ENCODE results near the gene ZEB2. TPM values are rescaled to one million over a fixed set of nuclear protein-coding genes. Genes with fewer than 3 reads are reported as not detected.

The ZEB2 gene
- total RNA-seq, 1 experiment from 2014 or later, result 1.1 TPM

GRCh38 chr2:144348846-144349245 is 171.1 kb downstream of the ZEB2 start:
- intact Hi-C loops (cut with micrococcal nuclease; ENCODE audit: unreplicated experiment) (no loop called here), in situ Hi-C loops (cut with HindIII; ENCODE audit: low pct_unique_long_range_greater_than_20kb, low sequenced_read_pairs) (no loop called here)
- H3K4me1 ChIP-seq (ENCODE audit: control insufficient read depth, insufficient read depth, low read length), result no peaks in the 10 kb centered on the region; the same call in 1 of the 2 replicates
- CTCF ChIA-PET, result no interaction called here
- no TSS peak for BruUV-seq (replicated peaks)
- DNase-seq (ENCODE audit: low read depth, low spot score), result no peak
- TF ChIP-seq CTCF (IDR thresholded peaks at IDR 0.05), result no peak
- TF ChIP-seq SIN3A (IDR thresholded peaks at IDR 0.05; ENCODE audit: borderline replicate concordance, insufficient read depth, low read depth, low read length), result no peak
- no peak for TF ChIP-seq TCF7L2 (IDR thresholded peaks at IDR 0.05; ENCODE audit: low read depth, low read length)
- TF ChIP-seq REST (IDR thresholded peaks at IDR 0.05; ENCODE audit: insufficient read depth in 1 of 2, low read depth in 2 of 2, low read length in 1 of 2), result no peak
- TF ChIP-seq POLR2AphosphoS5 (IDR thresholded peaks at IDR 0.05; ENCODE audit: low read depth, low read length), result no peak
- H3K36me3 ChIP-seq (ENCODE audit: control insufficient read depth, insufficient read depth, low read length), result no peaks in the 10 kb centered on the region
- no peaks in the 10 kb centered on the region for H3K9me3 ChIP-seq (ENCODE audit: control insufficient read depth, insufficient read depth, low read depth, low read length)
- H3K4me3 ChIP-seq (ENCODE audit: low read depth in 2 of 2, low read length in 2 of 2), result no peak overlapping the region
- H3K27ac ChIP-seq (ENCODE audit: low read length), result no peak overlapping the region
- ATAC-seq, result no peak
- POLR2A ChIA-PET, result interaction anchor here (0.7 kb wide), 1 partner anchor 306 kb away, joined by 6 read pairs; no protein-coding TSS in a partner anchor
- H3K27me3 ChIP-seq (ENCODE audit: control insufficient read depth, insufficient read depth, low read length), result no peaks in the 10 kb centered on the region

GRCh38 chr2:144346229-144346628 is 173.7 kb downstream of the ZEB2 start:
- DNase-seq (ENCODE audit: low read depth, low spot score) (no peak), ATAC-seq (no peak)
- no TSS peak for BruUV-seq (replicated peaks)
- TF ChIP-seq CTCF (IDR thresholded peaks at IDR 0.05), result no peak
- no peak for TF ChIP-seq TCF7L2 (IDR thresholded peaks at IDR 0.05; ENCODE audit: low read depth, low read length)
- TF ChIP-seq POLR2AphosphoS5 (IDR thresholded peaks at IDR 0.05; ENCODE audit: low read depth, low read length), result no peak
- TF ChIP-seq REST (IDR thresholded peaks at IDR 0.05; ENCODE audit: insufficient read depth in 1 of 2, low read depth in 2 of 2, low read length in 1 of 2), result no peak
- no peak for TF ChIP-seq SIN3A (IDR thresholded peaks at IDR 0.05; ENCODE audit: borderline replicate concordance, insufficient read depth, low read depth, low read length)
- H3K27me3 ChIP-seq (ENCODE audit: control insufficient read depth, insufficient read depth, low read length), result no peaks in the 10 kb centered on the region
- ChIA-PET CTCF (interaction anchor here (0.7 kb wide), 1 partner anchor 304 kb away, joined by 4 read pairs; no protein-coding TSS in a partner anchor), POLR2A (no interaction called here)
- in situ Hi-C loops (cut with HindIII; ENCODE audit: low pct_unique_long_range_greater_than_20kb, low sequenced_read_pairs) (no loop called here), intact Hi-C loops (cut with micrococcal nuclease; ENCODE audit: unreplicated experiment) (no loop called here)
- H3K4me3 ChIP-seq (ENCODE audit: low read depth in 2 of 2, low read length in 2 of 2), result no peak overlapping the region
- H3K4me1 ChIP-seq (ENCODE audit: control insufficient read depth, insufficient read depth, low read length), result no peaks in the 10 kb centered on the region; the same call in 1 of the 2 replicates
- H3K36me3 ChIP-seq (ENCODE audit: control insufficient read depth, insufficient read depth, low read length), result no peaks in the 10 kb centered on the region
- no peaks in the 10 kb centered on the region for H3K9me3 ChIP-seq (ENCODE audit: control insufficient read depth, insufficient read depth, low read depth, low read length)
- H3K27ac ChIP-seq (ENCODE audit: low read length), result no peak overlapping the region

All from Panc1 (cell line).